Stimulated activated CD8-positive, alpha-beta memory T cell treated with anti-CD3 and anti-CD28 coated beads, Interleukin-12 subunit alpha, Interleukin-12 subunit beta, amount 100 ng/mL, for 4 hours (primary cell): ENCODE data around the gene PFKP.
"Not testable (repeated sequence)": the region's sequence is repeated elsewhere in the genome, so short reads cannot be mapped to it uniquely, and the experiment has no call there.

Experiments
- DNase-seq: peaks from one replicate; pipeline ENCODE4 v3.0.0-alpha.2; 2020; ENCODE audit warnings: low read depth

Gene PFKP

DNA sequence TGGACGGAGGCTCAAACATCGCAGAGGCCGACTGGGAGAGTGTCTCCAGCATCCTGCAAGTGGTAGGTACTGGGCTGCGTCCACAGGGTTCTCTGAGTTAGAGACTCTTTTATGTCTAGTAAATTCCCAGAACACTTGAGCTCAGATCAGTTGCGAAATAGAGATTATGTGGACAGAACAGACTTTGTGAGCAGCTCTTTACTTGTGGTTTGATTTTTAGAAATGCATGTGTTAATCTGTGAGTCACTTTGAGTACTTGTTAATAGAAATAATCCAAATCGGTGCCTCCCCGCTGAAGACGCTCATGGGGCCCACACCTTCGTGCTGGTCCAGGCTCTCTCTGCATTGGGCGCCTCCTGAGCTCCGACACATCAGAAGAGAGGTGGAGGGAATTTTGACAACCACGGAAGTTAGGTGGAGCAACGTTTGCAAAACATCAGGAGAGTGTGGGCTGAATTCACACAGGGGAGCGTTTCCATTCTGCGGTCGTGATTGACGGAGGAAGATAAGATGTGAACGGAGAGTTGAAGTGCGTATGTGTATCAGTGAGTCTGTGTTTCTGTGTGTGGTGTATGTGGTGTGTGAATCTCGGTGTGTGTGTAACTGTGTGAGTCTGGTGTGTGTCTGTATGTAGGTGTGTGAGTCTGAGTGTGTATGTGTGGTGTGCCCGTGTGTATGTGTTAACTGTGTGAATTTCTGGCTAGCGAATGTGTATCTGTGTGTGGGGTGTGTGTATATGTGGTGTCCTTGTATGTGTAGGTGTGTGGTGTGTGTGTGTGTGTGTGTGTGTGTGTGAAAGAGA is 32.1 kb downstream of the PFKP start:
- DNase-seq = no peak

DNA sequence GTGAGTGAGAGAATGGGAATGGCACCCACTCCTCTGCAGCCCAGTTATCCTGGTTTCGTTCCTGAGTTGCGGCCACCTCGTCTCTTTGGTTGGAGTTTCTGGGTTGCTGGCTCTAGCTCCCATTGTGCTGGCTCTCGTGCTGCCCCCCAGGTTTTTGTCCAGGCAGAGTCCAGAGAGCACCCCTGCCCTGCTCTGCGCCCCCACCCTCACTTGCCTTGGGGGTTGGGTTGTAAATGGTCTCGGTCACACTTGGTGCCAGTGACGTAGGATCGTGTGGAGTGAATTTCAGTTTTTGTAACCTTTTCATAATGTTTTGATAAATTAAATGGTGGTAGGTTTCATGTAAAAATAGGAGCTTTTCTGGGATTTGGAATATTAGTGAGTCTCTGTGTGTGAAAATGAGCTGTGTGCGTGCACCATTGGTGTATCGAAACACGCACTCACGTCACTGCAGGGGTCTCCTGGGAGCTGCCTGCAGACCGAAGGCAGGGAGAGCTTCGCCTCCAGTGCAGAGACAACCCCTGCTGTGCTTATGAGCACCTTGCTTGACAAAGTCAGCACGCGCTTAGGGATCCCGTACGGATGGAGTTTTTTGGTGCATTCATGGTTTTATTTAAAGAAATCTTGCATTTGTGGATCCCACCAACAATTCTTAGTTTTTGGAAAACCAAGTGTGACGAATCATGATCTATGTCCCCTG is 32.9 kb downstream of the PFKP start:
- DNase-seq = no peak

DNA sequence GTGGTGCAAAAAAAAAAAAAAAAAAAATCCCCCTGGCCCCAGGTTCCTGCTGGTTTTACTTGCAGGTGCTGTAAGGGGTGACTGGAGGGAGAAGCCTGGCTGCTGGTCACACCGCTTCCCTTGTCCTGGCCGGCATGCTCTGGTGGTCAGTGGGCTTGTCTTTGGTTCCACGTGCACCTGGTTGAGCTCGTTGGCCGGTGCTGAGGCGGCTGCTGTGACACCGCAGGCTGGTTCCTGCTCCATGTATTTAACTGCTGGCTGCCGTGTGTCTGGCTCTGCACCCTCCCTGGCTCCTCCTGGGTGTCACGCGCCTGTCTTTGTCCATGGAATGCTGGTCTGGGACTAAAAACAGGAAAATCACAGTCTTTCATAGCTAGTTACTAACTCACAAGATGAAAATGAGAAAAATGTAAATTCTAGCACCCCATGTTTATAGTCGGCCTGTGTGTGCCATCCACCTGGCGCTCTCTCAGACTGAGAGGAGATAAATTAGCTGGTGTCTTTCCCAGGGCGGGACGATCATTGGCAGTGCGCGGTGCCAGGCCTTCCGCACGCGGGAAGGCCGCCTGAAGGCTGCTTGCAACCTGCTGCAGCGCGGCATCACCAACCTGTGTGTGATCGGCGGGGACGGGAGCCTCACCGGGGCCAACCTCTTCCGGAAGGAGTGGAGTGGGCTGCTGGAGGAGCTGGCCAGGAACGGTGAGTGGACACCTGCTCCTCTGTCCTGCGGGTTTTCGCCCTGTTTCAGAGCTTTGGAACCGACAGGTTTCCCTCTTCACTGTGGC is 33.7 kb downstream of the PFKP start:
- no peak for DNase-seq

- DNase-seq = no peak
These were observed 35.5 kb downstream of the PFKP start for GRCh38 chr10:3102720-3103427.

- no peak for DNase-seq
These were observed 36.3 kb downstream of the PFKP start for GRCh38 chr10:3103646-3104045.

- no peak for DNase-seq
These were observed 37.0 kb downstream of the PFKP start for GRCh38 chr10:3104251-3104918.

DNA sequence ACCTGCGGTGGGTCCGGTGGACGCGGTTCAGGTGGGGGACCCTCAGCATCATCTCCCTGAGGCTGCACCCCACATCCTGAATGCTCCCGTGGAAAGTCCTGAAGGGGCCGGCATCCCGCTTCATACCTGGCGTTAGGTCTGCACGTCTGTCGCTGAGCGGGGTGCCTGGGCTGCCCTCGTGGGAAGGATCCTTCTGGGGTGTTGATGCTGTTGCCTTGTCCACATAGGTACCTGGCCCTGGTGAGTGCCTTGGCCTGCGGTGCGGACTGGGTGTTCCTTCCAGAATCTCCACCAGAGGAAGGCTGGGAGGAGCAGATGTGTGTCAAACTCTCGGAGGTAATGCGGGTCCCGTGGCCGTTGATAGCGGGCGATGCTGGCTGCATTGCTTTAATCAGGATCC is 37.8 kb downstream of the PFKP start:
- DNase-seq = no peak

- no peak for DNase-seq
These were observed 38.6 kb downstream of the PFKP start for GRCh38 chr10:3105905-3106304.

- not testable (repeated sequence) for DNase-seq
These were observed 39.0 kb downstream of the PFKP start for GRCh38 chr10:3106328-3106727.

DNA sequence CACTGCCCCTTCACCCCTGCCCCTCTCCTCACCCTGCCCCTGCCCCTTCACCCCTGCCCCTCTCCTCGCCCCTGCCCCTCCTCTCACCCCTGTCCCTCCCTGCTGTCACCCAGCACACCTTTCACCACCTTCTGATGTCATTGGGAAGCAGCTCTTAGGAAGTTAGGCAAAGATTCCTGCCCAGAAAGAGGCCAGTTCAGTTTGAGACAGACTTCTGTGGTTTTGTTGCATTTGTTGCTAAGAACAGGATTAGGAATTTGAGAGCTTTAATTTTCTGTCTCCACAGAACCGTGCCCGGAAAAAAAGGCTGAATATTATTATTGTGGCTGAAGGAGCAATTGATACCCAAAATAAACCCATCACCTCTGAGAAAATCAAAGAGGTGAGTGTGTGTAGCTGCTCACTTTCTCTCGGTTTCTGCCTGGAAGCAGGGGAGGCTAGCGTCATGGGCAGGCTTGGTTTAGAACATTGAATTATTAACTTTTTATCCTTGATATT is 39.6 kb downstream of the PFKP start:
- no peak for DNase-seq

DNA sequence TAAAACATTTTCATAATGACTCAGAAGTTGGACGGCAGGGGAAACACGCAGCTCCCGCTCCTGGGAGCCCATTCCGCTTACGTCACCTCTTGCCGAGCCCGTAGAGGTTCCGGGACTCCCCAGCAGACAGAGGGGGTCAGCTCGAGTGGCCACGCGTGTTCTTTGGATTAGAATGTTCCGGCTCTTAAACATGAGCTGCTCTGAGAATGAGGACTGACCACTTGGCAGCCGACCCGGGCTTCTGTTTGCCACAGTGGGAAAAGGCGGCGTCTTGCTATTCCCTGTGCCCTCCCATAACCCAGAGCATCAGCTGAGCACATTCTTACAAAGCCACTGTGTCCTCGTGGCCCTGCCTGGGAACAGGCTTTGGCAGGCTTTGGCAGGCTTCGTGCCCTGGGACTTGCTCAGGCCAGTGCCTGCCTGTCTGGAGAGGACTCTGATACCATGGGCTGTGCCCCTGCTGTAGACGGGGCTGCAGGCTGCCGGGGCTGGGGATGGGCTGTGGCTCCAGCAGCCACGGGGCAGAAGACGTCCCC is 40.1 kb downstream of the PFKP start:
- no peak for DNase-seq

- DNase-seq = no peak
These were observed 40.7 kb downstream of the PFKP start for GRCh38 chr10:3108033-3108432.

- no peak for DNase-seq
These were observed 41.3 kb downstream of the PFKP start for GRCh38 chr10:3108575-3109105.

- DNase-seq = no peak
These were observed 41.8 kb downstream of the PFKP start for GRCh38 chr10:3109196-3109595.

- DNase-seq = no peak
These were observed 42.3 kb downstream of the PFKP start for GRCh38 chr10:3109633-3110032.

GRCh38 chr10:3110782-3111620 is 43.7 kb downstream of the PFKP start:
- no peak for DNase-seq

DNA sequence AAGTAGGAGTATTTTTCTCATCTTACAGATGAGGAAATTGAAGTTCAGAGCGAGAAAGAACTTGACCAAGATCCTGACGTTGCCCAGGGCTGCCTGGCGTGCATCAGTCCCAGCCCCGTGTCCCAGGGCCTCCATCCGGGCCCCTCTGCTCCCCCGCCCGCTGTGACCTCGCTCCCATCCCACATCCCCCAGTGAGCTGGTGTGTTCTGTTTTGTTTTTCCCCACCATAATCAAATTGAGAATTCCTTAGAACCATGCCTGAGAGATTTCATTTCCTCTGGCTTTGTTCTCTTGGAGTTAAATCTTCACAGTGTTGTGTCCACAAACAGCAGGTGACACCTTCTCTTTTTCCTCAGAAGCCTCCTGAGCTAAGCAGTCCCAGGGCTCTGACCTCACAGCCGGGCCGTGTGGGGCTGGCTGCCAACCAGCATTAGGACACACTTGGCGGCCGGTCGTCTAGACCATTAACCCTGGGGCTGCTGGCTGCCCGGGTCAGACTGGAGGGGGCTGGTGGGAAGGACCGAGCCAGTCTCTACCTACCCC is 44.3 kb downstream of the PFKP start:
- no peak for DNase-seq

DNA sequence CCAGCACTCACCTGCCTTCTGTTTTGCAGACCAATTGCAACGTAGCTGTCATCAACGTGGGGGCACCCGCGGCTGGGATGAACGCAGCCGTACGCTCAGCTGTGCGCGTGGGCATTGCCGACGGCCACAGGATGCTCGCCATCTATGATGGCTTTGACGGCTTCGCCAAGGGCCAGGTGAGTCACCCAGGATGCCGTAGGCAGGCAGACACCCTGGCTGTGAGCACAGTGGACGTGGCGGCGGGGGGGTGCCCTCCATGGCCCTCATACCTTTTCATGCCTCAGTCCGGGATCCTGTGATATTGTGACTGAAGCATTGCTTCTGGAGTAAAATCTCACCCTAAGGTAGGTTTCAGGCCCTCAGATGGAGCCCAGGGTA is 46.0 kb downstream of the PFKP start:
- no peak for DNase-seq

GRCh38 chr10:3115685-3116084 is 48.3 kb downstream of the PFKP start:
- DNase-seq = no peak
